DOHH2 (cell line): ENCODE results near the gene KRTAP10-12.

ENCODE experiments used
- H3F3A ChIP-seq: fragments of 200-600 bp; sonication (generic), shearing (Covaris generic); 2 replicates; pipeline ENCODE4 v1.6.0; 2016; ENCODE audit warnings: antibody characterized with exemption, mild to moderate bottlenecking; ENCODE audit not compliant: control insufficient read depth, insufficient read depth
- H3K27ac ChIP-seq: fragments of 200-600 bp; sonication (generic); 2 replicates; pipeline ENCODE4 v1.5.1; 2014; ENCODE audit warnings: low read depth, mild to moderate bottlenecking, low read length, moderate library complexity
- H3K27me3 ChIP-seq: fragments of 200-600 bp; sonication (generic); 2 replicates; pipeline ENCODE4 v1.6.1; 2014; ENCODE audit warnings: mild to moderate bottlenecking, low read length, mixed read lengths; ENCODE audit not compliant: control insufficient read depth
- H3K36me3 ChIP-seq: fragments of 200-600 bp; sonication (generic); 2 replicates; pipeline ENCODE4 v1.6.1; 2014; ENCODE audit warnings: mild to moderate bottlenecking, low read length, moderate library complexity, mixed read lengths; ENCODE audit not compliant: control insufficient read depth
- H3K4me1 ChIP-seq: fragments of 200-600 bp; sonication (generic); 2 replicates; pipeline ENCODE4 v1.6.1; 2014; ENCODE audit warnings: mild to moderate bottlenecking, low read length, mixed read lengths; ENCODE audit not compliant: control insufficient read depth
- H3K4me2 ChIP-seq: fragments of 200-600 bp; sonication (generic); 2 replicates; pipeline ENCODE4 v1.6.0; 2014; ENCODE audit warnings: mild to moderate bottlenecking, low read length, moderate library complexity
- H3K4me3 ChIP-seq: fragments of 200-600 bp; sonication (generic); 2 replicates; pipeline ENCODE4 v1.5.1; 2014; ENCODE audit warnings: mild to moderate bottlenecking, low read length, mixed read lengths
- H3K79me2 ChIP-seq: fragments of 200-600 bp; sonication (generic); 2 replicates; pipeline ENCODE4 v1.6.1; 2014; ENCODE audit warnings: mild to moderate bottlenecking, low read length, mixed read lengths; ENCODE audit not compliant: control insufficient read depth
- H3K9me2 ChIP-seq: fragments of 200-600 bp; sonication (generic); replicated peaks from 2 replicates; pipeline ENCODE4 v1.6.1; 2014; ENCODE audit warnings: mild to moderate bottlenecking, low read length, mixed read lengths; ENCODE audit not compliant: control insufficient read depth
- H3K9me3 ChIP-seq: fragments of 200-600 bp; sonication (generic); 2 replicates; pipeline ENCODE4 v1.6.1; 2014; ENCODE audit warnings: antibody characterized with exemption, low read length, mixed read lengths; ENCODE audit not compliant: control insufficient read depth, insufficient read depth
- H4K20me1 ChIP-seq: fragments of 200-600 bp; sonication (generic); 2 replicates; pipeline ENCODE4 v1.6.0; 2014; ENCODE audit warnings: low read depth, mild to moderate bottlenecking, antibody characterized with exemption, low read length, moderate library complexity; ENCODE audit not compliant: control insufficient read depth, insufficient read depth
- EZH2phosphoT487 ChIP-seq: fragments of 200-600 bp; sonication (generic); IDR thresholded peaks from 2 replicates; pipeline ENCODE4 v1.6.1; 2017; ENCODE audit warnings: borderline replicate concordance, mild to moderate bottlenecking, antibody characterized with exemption, low read length, moderate library complexity, mixed read lengths
- TF ChIP-seq, protein P1 (sequence below): fragments of 200-600 bp; sonication (generic); IDR thresholded peaks from one replicate; pipeline ENCODE4 v1.5.1; 2014; ENCODE audit warnings: antibody characterized with exemption, mild to moderate bottlenecking, low read depth, low read length; ENCODE audit not compliant: poor library complexity, severe bottlenecking

Gene KRTAP10-12

DNA sequence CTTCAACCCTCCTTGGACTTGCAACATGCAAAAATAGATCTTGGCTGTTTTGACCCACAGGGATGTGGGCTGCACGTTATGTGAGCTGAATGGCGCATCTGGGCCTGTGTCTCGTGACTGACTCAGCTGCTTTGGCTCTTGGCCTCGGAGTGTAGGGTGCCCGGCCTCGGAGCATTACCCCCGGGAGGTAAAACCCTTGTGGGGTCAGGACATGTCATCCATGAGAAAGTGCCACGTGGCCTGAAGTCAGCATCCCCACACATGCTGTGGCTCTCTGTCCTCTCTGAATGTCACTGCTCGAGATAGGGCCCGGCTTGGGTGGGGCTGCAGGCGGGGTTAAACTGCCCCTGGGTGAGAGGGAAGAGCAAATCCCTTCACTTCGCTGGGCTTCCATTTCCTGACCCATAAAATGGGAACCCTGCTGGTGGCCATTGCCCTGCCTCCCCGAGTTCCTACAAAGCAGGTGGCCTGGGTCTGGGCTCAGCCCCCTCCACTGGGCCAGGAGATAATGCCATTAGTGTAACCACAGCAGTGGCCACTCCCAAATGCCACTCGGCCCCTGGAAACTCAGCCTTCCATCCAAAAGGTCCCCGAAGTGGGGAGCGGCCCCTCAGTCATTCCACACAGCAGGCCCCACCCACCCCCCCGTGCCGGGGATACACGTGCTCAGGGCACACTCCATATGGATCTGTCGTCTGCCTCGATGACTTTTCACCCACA is 37.2 kb downstream of the KRTAP10-12 start:
- no peaks in the 10 kb centered on the region for H3K36me3 ChIP-seq
- H3K27me3 ChIP-seq = no peaks in the 10 kb centered on the region
- no peaks in the 10 kb centered on the region for H3F3A ChIP-seq
- no peaks in the 10 kb centered on the region for H3K9me2 ChIP-seq
- H3K9me3 ChIP-seq = no peaks in the 10 kb centered on the region
- H3K4me2 ChIP-seq = no peak overlapping the region
- no peaks in the 10 kb centered on the region for H3K79me2 ChIP-seq
- H4K20me1 ChIP-seq = no peaks in the 10 kb centered on the region
- no peak overlapping the region for H3K4me3 ChIP-seq
- TF ChIP-seq EZH2phosphoT487 = no peak
- TF ChIP-seq, protein P1, sequence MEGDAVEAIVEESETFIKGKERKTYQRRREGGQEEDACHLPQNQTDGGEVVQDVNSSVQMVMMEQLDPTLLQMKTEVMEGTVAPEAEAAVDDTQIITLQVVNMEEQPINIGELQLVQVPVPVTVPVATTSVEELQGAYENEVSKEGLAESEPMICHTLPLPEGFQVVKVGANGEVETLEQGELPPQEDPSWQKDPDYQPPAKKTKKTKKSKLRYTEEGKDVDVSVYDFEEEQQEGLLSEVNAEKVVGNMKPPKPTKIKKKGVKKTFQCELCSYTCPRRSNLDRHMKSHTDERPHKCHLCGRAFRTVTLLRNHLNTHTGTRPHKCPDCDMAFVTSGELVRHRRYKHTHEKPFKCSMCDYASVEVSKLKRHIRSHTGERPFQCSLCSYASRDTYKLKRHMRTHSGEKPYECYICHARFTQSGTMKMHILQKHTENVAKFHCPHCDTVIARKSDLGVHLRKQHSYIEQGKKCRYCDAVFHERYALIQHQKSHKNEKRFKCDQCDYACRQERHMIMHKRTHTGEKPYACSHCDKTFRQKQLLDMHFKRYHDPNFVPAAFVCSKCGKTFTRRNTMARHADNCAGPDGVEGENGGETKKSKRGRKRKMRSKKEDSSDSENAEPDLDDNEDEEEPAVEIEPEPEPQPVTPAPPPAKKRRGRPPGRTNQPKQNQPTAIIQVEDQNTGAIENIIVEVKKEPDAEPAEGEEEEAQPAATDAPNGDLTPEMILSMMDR = no peak
- H3K27ac ChIP-seq = no peak overlapping the region
- H3K4me1 ChIP-seq = no peaks in the 10 kb centered on the region

DNA sequence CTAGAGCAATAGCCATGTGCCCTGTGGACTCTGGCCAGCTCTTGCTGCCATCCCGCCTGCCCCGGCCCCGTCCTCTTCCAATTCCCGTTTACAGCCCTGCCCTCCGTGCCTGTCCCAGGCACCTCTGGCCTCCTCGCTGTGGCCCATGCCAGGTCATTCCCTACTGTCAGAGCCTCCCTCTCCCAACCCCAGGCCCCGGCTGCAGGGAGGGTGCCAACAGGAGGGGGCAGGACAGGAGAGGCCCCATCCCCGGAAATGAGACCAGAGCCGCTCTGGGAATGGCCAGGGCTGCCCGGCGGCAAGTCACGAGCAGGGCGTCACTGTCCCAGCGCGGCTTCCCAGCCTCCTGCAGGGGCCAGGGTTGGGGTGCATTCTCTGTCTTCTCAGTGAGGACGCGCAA is 37.9 kb downstream of the KRTAP10-12 start:
- Histone ChIP-seq H3K4me2 (no peak overlapping the region), H3K4me1 (no peaks in the 10 kb centered on the region), H3K27me3 (peaks cover 5% of the 10 kb centered on the region), H3K27ac (no peak overlapping the region), H4K20me1 (no peaks in the 10 kb centered on the region), H3K36me3 (no peaks in the 10 kb centered on the region), H3F3A (no peaks in the 10 kb centered on the region), H3K4me3 (no peak overlapping the region), H3K9me3 (no peaks in the 10 kb centered on the region), H3K9me2 (no peaks in the 10 kb centered on the region), H3K79me2 (no peaks in the 10 kb centered on the region)
- TF ChIP-seq, protein P1 = no peak
- TF ChIP-seq EZH2phosphoT487 = no peak

DNA sequence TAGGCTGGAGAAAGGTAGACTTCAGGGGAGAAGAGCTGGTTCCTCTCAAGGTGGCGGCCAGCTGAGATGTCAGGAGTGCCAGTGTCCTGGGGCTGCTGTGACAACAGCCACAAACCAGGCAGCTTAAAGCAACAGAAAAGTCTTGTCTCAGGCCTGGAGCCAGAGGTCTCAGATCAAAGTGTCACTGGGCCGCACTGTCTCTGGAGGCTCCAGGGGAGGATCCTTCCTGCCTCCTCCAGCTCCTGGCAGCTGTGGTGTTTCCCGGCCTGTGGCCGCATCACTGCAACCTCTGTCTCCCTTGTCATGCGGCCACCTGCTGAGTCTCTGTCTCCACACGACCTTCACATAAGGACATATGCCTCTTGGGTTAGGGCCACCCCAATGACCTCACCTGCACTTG is 38.8 kb downstream of the KRTAP10-12 start:
- Histone ChIP-seq H3K9me2 (no peaks in the 10 kb centered on the region), H3K4me2 (no peak overlapping the region), H3K9me3 (no peaks in the 10 kb centered on the region), H3K27ac (no peak overlapping the region), H3K36me3 (no peaks in the 10 kb centered on the region), H3F3A (no peaks in the 10 kb centered on the region), H3K79me2 (no peaks in the 10 kb centered on the region), H3K27me3 (peaks cover 7% of the 10 kb centered on the region), H4K20me1 (no peaks in the 10 kb centered on the region), H3K4me3 (no peak overlapping the region), H3K4me1 (no peaks in the 10 kb centered on the region)
- no peak for TF ChIP-seq EZH2phosphoT487

DNA sequence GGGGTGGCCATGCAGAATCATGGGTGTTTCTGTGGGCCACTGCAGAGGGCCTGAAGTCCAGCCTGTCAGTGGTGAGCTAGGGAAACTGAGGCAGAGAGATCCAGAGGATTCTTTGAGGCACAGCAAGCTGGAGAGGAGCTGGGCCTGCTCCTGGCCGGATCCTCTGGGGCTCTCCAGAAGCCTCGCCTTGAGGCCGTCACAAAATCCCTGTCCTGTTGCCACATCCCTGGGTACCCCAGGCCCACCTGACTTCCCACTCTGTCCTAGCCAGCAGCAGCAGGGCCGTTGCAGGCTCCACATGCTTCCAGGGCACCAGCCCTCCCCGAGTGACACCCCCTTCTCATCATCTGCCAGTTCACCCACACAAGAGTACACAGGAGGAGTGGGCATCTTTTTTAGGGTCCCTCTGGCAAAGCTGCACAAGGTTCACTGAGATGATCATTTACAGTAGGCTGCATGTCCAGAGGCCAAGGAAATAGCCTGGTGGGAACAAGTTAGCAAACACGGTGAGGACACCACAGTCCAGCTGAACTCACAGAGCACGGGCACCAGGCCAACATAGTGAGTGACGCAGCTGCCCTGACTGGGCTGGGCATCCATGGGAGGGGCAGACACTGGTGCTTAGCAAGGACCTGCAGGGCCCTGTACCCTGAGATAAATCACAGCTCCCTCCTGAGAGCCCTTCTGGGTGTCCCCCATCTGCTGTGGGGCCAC is 39.5 kb downstream of the KRTAP10-12 start:
- Histone ChIP-seq H3K9me2 (no peaks in the 10 kb centered on the region), H3K4me1 (no peaks in the 10 kb centered on the region), H3K79me2 (no peaks in the 10 kb centered on the region), H3K27me3 (peaks cover 7% of the 10 kb centered on the region), H3K27ac (no peak overlapping the region), H3K4me2 (no peak overlapping the region), H3F3A (no peaks in the 10 kb centered on the region), H3K36me3 (no peaks in the 10 kb centered on the region), H3K9me3 (no peaks in the 10 kb centered on the region), H3K4me3 (no peak overlapping the region), H4K20me1 (no peaks in the 10 kb centered on the region)
- TF ChIP-seq EZH2phosphoT487 = no peak
- TF ChIP-seq, protein P1 = no peak
